HepG2 (cell line): ENCODE measurements around the gene SCAF8.

ENCODE experiments used
- CHD2 ChIP-seq: IDR thresholded peaks from 2 replicates; pipeline ENCODE4 v1.6.1; 2011; ENCODE audit warnings: low read depth, low read length, improper control_type of control experiment
- EHMT2 ChIP-seq: fragments of 200-600 bp; sonication (generic); IDR thresholded peaks from 2 replicates; pipeline ENCODE4 v1.7.0; 2017; ENCODE audit warnings: antibody characterized with exemption, low read depth, low read length, borderline replicate concordance
- FOXM1 ChIP-seq: sonication (generic); formaldehyde crosslinking; IDR thresholded peaks from 2 replicates; pipeline ENCODE4 v1.5.0; 2020; ENCODE audit warnings: missing genetic modification reagents
- NFYB ChIP-seq: sonication (generic); formaldehyde crosslinking; IDR thresholded peaks from 2 replicates; pipeline ENCODE4 v1.4.0; 2020; ENCODE audit warnings: missing genetic modification reagents
- PATZ1 ChIP-seq: sonication (generic); formaldehyde crosslinking; IDR thresholded peaks from 2 replicates; pipeline ENCODE4 v1.4.0; 2020; ENCODE audit warnings: missing genetic modification reagents
- ZNF615 ChIP-seq: sonication (generic); formaldehyde crosslinking; IDR thresholded peaks from 2 replicates; pipeline ENCODE4 v1.5.0; 2020; ENCODE audit warnings: mild to moderate bottlenecking, missing genetic modification reagents, borderline replicate concordance
- TF ChIP-seq, protein P1 (sequence below): sonication (generic); formaldehyde crosslinking; IDR thresholded peaks from 2 replicates; pipeline ENCODE4 v1.5.0; 2020; ENCODE audit warnings: mild to moderate bottlenecking, missing genetic modification reagents, moderate library complexity

GRCh38 chr6:154848580-154848979, 115.4 kb downstream of the SCAF8 start:
- TF ChIP-seq CHD2 (no peak), PATZ1 (CRISPR knock-in tag) (no peak), ZNF615 (no peak), FOXM1 (CRISPR knock-in tag) (no peak), EHMT2 (no peak), NFYB (CRISPR knock-in tag) (no peak)
- TF ChIP-seq, protein P1, sequence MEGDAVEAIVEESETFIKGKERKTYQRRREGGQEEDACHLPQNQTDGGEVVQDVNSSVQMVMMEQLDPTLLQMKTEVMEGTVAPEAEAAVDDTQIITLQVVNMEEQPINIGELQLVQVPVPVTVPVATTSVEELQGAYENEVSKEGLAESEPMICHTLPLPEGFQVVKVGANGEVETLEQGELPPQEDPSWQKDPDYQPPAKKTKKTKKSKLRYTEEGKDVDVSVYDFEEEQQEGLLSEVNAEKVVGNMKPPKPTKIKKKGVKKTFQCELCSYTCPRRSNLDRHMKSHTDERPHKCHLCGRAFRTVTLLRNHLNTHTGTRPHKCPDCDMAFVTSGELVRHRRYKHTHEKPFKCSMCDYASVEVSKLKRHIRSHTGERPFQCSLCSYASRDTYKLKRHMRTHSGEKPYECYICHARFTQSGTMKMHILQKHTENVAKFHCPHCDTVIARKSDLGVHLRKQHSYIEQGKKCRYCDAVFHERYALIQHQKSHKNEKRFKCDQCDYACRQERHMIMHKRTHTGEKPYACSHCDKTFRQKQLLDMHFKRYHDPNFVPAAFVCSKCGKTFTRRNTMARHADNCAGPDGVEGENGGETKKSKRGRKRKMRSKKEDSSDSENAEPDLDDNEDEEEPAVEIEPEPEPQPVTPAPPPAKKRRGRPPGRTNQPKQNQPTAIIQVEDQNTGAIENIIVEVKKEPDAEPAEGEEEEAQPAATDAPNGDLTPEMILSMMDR (CRISPR knock-in tag), result no peak
